GM12874 (cell line): ENCODE data around the gene IPP.

ENCODE experiments used
- CTCF ChIP-seq: IDR thresholded peaks from 2 replicates; pipeline ENCODE4 v1.5.1; 2011; ENCODE audit warnings: low read depth, mild to moderate bottlenecking, control low read depth, low read length, moderate library complexity; ENCODE audit not compliant: insufficient read depth

IPP gene

GRCh38 chr1:45658171-45658570, 92.3 kb downstream of the IPP start:
- TF ChIP-seq CTCF, result no peak

GRCh38 chr1:45656573-45657226, 93.8 kb downstream of the IPP start:
- TF ChIP-seq CTCF, result no peak

GRCh38 chr1:45654540-45655280, 95.7 kb downstream of the IPP start:
- TF ChIP-seq CTCF, result no peak
